ENCODE data around the gene CD320.
"Not testable (repeated sequence)": the region's sequence is repeated elsewhere in the genome, so short reads cannot be mapped to it uniquely, and the experiment has no call there.

The CD320 gene

DNA sequence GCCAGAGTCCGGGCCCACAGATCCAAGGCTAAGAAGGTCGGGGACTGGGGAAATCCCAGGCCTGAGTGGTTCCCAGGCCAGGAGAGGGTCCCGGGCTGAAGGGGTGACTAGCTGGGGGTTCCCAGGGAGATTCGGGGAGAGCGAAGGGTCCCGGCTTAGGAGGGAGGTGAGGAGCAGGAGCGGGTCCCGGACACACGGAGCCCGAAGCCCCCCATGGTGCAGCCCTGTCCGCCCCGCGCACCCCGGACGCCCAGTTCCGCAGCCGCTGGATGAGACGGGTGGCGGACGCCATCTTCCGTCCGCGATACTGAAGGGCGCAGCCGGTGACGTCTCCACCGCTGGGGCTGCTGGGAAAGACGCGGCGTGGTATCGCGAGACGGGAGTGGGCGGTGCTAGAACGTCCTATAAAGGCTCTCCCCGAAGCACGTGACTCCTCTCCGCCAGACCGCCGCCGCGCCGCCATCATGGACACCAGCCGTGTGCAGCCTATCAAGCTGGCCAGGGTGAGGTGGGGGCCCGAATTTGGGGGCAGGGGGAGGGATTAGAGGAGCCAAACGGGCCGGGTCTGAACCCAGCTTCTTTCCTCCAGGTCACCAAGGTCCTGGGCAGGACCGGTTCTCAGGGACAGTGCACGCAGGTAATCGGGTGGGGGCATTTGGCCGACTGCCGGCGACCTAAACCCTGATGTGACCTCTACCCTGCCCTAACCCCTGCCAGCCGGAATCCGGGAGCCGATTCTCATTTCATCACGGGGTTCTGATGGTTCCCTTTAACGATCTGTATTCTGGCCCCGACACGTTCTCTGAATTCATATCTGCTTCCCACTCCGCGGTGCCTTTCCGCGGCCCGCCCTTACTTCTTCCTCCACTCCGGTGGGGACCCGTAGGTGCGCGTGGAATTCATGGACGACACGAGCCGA, 13.2 kb upstream of the CD320 start, which contains the start of the genes NDUFA7 and RPS28:
Gene NDUFA7, minus strand, starts transcription at position 309 of the 919 bp plus-strand sequence. Its CDS starts 17 bp downstream, at position 292.
Gene RPS28, plus strand, starts transcription at position 430 of the 919 bp plus-strand sequence. Its CDS starts 35 bp downstream, at position 465.
- peak; percentile 96 for DNase-seq (ENCODE audit: low spot score)
- TF ChIP-seq, protein P1, sequence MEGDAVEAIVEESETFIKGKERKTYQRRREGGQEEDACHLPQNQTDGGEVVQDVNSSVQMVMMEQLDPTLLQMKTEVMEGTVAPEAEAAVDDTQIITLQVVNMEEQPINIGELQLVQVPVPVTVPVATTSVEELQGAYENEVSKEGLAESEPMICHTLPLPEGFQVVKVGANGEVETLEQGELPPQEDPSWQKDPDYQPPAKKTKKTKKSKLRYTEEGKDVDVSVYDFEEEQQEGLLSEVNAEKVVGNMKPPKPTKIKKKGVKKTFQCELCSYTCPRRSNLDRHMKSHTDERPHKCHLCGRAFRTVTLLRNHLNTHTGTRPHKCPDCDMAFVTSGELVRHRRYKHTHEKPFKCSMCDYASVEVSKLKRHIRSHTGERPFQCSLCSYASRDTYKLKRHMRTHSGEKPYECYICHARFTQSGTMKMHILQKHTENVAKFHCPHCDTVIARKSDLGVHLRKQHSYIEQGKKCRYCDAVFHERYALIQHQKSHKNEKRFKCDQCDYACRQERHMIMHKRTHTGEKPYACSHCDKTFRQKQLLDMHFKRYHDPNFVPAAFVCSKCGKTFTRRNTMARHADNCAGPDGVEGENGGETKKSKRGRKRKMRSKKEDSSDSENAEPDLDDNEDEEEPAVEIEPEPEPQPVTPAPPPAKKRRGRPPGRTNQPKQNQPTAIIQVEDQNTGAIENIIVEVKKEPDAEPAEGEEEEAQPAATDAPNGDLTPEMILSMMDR (IDR thresholded peaks at IDR 0.05; ENCODE audit: extremely low read depth, missing control alignments): peak; percentile 35

DNA sequence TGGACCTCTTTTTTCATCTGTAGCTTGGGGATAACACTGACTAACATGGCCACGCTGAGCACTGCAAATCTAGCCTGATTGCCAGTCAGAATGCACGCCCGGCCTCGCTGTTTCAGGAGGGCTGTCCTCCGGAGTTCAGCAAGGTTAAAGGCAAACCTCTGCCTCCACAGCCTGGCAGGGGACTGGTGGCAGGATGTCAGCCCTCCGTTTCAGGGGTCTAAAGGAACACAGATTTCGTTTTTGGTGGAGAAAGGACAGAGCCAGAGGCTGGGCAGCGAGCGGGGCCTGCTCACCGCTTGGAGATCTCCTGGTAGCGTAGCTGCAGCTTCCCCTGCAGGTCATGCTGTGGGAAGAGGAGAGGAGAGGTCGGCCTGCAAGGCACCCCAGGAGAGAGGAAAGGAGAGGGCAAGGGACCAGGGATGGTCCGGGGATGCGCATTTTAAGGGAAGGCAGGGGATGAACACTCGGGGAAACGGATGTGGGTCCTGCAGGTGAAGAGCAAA, 12.5 kb upstream of the CD320 start:
- TF ChIP-seq, protein P1 (IDR thresholded peaks at IDR 0.05; ENCODE audit: extremely low read depth, missing control alignments): no peak
- no peak for DNase-seq (ENCODE audit: low spot score)

DNA sequence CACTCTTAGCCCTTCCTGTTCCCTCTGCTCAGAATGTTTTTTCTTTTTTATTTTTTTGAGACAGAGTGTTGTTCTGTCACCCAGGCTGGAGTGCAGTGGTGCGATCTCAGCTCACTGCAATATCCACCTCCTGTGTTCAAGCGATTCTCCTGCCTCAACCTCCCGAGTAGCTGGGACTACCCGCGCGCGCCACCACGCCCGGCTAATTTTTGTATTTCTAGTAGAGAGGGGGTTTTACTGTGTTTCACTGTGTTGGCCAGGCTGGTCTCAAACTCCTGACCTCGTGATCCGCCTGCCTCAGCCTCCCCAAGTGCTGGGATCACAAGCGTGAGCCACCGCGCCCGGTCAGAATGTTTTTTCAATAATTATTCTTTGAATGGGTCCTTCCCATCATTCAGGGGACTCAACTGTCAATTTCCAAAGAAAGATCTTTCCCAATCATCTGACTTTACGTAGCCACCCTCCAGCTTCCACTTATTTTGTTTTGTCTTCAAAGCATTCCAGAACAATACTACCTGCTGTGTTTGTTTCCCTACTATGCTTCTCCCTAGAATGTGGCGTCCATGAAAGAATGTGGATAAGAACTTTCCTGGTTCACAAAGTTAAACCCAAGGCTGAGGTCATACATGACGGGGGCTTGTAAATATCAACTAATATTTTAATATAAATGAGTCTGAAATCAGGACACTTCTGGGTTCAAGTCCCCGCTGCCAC, 11.8 kb upstream of the CD320 start:
- TF ChIP-seq, protein P1 (IDR thresholded peaks at IDR 0.05; ENCODE audit: extremely low read depth, missing control alignments): no peak
- no peak for DNase-seq (ENCODE audit: low spot score)

DNA sequence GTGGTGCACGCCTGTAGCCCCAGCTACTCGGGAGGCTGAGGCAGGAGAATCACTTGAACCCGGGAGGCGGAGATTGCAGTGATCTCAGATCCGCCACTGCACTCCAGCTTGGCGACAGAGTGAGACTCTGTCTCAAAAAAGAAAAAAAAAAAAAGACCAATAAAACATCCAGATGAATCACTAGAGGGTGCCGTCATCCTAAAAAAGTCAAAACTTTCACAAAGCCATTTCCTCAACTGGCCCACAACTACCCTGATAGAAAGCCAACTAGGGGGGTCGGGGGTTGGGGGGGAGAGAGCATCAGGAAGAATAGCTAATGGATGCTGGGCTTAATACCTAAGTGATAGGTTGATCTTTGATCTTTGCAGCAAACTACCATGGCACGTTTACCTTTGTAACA, 10.7 kb upstream of the CD320 start:
- not testable (repeated sequence) for DNase-seq (ENCODE audit: low spot score)

DNA sequence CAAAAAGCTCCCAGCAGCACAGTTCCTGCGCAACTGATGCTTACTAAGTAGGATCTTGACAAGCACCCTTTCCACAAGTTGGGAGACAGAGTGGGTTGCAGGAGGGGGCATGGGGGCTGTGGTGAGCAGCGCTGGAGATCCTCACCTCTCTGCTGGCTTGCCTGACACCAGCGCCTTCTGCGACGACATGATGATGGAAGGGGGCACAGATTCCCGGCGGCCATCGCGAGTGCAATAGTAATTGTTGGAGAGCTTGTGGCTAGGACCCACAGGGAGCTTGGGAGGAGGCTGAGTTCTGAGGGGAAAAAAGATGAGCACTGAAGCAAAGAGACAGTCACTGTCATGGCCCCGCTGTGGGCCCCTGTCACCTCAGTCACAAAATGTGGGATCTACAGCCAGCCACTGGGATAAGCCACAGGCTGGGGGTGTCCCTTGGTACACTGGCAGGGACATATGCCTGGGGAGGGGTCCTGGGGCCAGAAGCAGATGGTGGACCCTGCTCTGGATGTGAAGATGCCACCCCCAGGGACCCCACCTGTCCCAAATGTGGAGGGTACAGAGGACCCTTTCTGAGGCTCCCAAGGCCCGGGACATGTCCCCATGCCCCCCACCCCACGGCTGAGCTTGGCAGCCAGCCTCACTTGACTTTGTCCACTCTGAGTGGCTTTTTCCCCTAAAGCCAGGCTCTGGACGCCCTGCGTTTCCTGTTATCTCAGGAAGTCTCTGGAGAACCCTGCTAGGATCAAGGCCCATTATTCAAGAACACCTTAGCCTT, 8.4 kb upstream of the CD320 start:
- no peak for DNase-seq (ENCODE audit: low spot score)
- TF ChIP-seq, protein P1 (IDR thresholded peaks at IDR 0.05; ENCODE audit: extremely low read depth, missing control alignments): no peak

DNA sequence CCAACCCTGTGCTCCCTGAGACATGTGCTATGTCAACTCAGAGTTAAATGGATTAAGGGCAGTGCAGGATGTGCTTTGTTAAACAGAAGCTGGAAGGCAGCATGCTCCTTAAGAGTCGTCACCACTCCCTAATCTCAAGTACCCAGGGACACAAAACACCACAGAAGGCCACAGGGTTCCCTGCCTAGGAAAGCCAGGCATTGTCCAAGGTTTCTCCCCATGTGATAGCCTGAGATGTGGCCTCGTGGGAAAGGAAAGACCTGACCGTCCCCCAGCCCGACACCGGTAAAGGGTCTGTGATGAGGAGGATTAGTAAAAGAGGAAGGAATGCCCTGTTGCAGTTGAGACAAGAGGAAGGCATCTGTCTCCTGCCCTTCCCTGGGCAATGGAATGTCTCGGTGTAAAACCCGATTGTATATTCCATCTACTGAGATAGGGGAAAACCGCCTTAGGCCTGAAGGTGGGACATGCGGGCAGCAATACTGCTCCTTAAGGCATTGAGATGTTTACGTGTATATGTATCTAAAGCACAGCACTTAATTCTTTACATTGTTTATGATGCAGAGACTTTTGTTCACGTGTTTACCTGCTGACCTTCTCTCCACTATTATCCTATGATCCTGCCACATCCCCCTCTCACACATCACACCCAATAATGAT, 7.0 kb upstream of the CD320 start:
- DNase-seq (ENCODE audit: low spot score): not testable (repeated sequence)

DNA sequence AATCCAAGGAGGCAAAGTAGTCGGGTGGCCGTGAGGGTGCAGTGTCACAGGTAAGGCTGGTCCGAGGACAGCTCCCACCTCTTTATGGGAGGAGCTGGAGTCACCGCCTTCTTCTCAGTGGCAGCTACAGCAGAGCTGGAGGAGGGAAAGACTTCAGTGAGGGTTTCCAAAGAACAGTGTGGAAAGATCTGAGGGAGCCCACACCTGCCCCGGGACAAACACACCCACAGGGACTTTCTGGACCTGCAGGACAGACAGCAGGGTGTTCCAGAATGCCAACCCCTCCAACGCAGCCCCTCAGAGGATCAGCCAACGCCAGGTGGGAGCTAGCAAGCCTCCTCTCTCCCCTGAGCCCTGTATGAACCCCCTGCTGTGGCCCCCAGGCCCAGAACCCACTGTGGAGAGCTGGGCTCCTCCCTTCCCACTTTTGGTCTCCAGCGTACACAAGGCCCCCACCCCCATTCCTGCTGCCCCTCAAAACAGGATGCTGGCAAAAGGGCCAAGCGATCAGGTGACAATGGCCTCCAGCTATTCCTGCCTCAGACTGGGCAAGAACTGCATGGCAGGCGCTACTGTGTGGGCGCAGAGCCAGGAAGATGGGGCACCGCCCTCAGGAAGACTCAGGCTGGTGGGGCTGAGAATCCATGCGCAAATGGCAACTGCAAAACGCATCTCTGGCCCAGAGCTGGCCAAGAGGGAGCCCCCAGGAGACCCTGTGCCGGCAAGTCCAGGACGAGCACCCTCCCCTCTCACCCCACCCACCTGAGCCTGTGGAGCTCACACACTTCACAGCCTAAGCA, 3.5 kb upstream of the CD320 start:
- TF ChIP-seq, protein P1 (IDR thresholded peaks at IDR 0.05; ENCODE audit: extremely low read depth, missing control alignments): no peak

More for the DNA sequence above, 3.5 kb upstream of the CD320 start:
- no peak for DNase-seq (ENCODE audit: low spot score)
